NCI-H1105 treated with DMSO at 0.1 percent for 48 hours (cell line): ENCODE results near the gene UBASH3B.
"Not testable (repeated sequence)": the region's sequence is repeated elsewhere in the genome, so short reads cannot be mapped to it uniquely, and the experiment has no call there.

ENCODE experiments used
- DNase-seq: peaks from one replicate; lab custom pipeline; 2025; lab: John Stamatoyannopoulos, UW

Gene UBASH3B

GRCh38 chr11:122655527-122656072, at the start of gene UBASH3B:
TSS of gene UBASH3B (plus strand) at chr11:122655722. CDS start at chr11:122656050, 328 bp downstream.
- DNase-seq = peak; percentile 80

- not testable (repeated sequence) for DNase-seq
Observed at GRCh38 chr11:122607162-122607561, 48.4 kb upstream of the UBASH3B start.

GRCh38 chr11:122612123-122612824, 43.2 kb upstream of the UBASH3B start:
- no peak for DNase-seq

GRCh38 chr11:122616718-122617117, 38.8 kb upstream of the UBASH3B start:
- DNase-seq = no peak

GRCh38 chr11:122617297-122617696, 38.2 kb upstream of the UBASH3B start:
- DNase-seq = no peak

GRCh38 chr11:122617926-122618325, 37.6 kb upstream of the UBASH3B start:
- DNase-seq = no peak

- no peak for DNase-seq
Observed at GRCh38 chr11:122618927-122619326, 36.6 kb upstream of the UBASH3B start.

- DNase-seq = no peak
Observed at GRCh38 chr11:122619757-122620156, 35.8 kb upstream of the UBASH3B start.

- not testable (repeated sequence) for DNase-seq
Observed at GRCh38 chr11:122625501-122625900, 30.0 kb upstream of the UBASH3B start.

- no peak for DNase-seq
Observed at GRCh38 chr11:122625976-122626665, 29.4 kb upstream of the UBASH3B start.

- no peak for DNase-seq
Observed at GRCh38 chr11:122627745-122628144, 27.8 kb upstream of the UBASH3B start.

- peak; percentile 76 for DNase-seq
Observed at GRCh38 chr11:122628810-122629555, 26.5 kb upstream of the UBASH3B start.

- no peak for DNase-seq
Observed at GRCh38 chr11:122632181-122632824, 23.2 kb upstream of the UBASH3B start.

GRCh38 chr11:122633219-122633829, 22.2 kb upstream of the UBASH3B start:
- DNase-seq = peak; percentile 50

GRCh38 chr11:122634501-122634900, 21.0 kb upstream of the UBASH3B start:
- DNase-seq = no peak

- no peak for DNase-seq
Observed at GRCh38 chr11:122637541-122637940, 18.0 kb upstream of the UBASH3B start.

GRCh38 chr11:122642472-122642922, 13.0 kb upstream of the UBASH3B start:
- no peak for DNase-seq

- DNase-seq = no peak
Observed at GRCh38 chr11:122642971-122643370, 12.6 kb upstream of the UBASH3B start.

GRCh38 chr11:122645847-122646246, 9.7 kb upstream of the UBASH3B start:
- DNase-seq = no peak

GRCh38 chr11:122646549-122647340, 8.8 kb upstream of the UBASH3B start:
- peak; percentile 67 for DNase-seq
